GM18867 (cell line): ENCODE data around the gene DPP10.

ENCODE experiments used
- ATAC-seq: cut with Tn5 transposase; IDR thresholded peaks from one replicate; pipeline ENCODE4 v1.9.1; 2021; ENCODE audit warnings: mild to moderate bottlenecking, moderate library complexity; ENCODE audit not compliant: unreplicated experiment

Gene DPP10

DNA sequence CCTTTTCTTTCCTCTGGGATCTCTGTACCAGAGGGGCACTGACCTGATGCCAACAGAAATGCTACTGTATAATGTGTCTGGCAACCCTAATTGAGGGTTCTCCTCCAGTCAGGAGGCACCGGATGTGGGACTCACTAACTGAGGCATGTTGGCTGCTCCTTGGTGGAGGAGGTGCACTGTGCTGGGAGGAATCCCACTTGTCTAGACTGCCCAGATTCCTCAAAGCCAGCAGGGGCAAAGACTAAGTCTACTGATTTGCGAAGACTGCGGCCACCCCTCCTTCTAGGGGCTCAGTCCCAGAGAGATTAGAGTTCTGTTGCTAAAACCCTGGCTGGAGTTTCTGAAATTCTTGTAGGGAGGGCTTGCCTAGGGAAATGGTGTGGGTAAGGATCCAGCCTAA, 1192.1 kb downstream of the DPP10 start:
- no peak for ATAC-seq

- no peak for ATAC-seq
These were observed 1193.0 kb downstream of the DPP10 start for GRCh38 chr2:115635430-115635829.

- ATAC-seq: no peak
These were observed 1207.3 kb downstream of the DPP10 start for GRCh38 chr2:115649731-115650130.

DNA sequence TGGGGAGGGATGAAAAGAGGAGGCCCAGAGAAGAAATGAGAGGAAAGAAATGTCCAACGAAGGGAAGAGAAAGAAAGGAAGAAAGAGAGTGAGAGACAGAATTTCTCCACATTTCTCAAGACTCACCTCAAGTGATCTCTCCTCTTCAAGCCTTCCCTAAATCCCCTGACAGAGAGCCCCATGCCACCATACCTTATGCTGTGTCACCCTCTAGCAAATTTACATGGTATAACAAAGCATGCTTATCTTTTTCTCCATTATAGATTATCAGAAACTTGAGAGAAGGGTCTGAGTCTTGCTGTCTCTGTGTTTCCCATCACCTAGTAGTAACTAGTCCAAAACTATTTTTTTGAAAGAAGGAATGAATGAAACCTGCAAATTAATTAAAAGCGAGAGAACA, 1208.4 kb downstream of the DPP10 start:
- no peak for ATAC-seq

GRCh38 chr2:115652652-115653051, 1210.2 kb downstream of the DPP10 start:
- ATAC-seq: no peak

DNA sequence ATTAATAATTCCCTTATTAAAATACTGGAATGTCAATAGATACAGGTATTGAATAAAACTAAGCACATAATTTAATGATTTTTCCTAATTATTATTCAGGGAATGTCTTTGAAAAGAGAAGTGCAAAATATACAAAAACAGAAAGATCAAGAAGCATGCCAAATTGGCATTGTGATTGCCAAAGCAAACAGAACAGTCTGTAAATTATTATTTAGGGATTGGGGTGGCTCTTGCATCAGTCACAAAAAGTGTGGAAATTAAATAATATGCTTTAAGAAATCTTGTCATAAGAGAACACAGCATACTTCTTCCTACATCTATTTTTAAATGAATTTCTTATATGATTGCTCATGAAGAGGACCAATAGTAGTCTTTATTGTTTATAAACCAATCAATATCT, 1211.9 kb downstream of the DPP10 start:
- no peak for ATAC-seq

DNA sequence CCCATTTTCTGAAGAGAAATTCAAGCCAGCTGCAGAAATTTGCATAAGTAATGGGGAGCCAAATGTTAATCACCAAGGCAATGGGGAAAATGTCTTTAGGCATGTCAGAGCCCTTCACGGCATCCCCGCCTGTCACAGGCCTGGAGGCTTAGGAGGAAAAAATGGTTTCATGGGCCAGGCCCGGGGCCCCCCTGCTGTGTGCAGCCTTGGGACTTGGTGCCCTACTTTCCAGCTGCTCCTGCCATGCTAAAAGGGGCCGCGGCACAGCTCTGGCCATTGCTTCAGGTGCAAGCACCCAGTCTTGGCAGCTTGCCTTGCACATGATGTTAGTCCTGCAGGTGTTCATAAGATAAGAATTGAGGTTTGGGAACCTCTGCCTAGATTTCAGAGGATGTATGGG, 1235.7 kb downstream of the DPP10 start:
- ATAC-seq: no peak

GRCh38 chr2:115684345-115684744, 1241.9 kb downstream of the DPP10 start:
- ATAC-seq: no peak

GRCh38 chr2:115691409-115691808, 1249.0 kb downstream of the DPP10 start:
- no peak for ATAC-seq

DNA sequence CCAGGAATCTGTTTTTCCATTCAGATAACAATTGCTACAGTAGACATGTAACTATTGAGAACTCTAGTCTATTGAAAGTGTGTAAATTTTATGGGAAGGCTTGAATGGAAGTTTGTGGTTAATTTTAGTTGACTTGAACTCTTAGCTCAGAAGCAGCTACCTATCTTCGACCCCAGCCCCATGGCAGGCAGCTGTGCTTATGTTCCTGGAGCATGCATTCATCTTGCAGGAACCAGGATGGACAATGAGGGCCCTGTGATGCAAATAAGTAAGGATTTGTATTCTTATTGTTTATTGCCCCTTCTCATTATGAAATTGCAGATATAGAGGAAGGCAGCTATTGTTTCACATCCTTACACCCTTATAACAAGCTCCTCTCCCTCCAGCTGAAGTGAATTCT, 1252.2 kb downstream of the DPP10 start:
- ATAC-seq: no peak

DNA sequence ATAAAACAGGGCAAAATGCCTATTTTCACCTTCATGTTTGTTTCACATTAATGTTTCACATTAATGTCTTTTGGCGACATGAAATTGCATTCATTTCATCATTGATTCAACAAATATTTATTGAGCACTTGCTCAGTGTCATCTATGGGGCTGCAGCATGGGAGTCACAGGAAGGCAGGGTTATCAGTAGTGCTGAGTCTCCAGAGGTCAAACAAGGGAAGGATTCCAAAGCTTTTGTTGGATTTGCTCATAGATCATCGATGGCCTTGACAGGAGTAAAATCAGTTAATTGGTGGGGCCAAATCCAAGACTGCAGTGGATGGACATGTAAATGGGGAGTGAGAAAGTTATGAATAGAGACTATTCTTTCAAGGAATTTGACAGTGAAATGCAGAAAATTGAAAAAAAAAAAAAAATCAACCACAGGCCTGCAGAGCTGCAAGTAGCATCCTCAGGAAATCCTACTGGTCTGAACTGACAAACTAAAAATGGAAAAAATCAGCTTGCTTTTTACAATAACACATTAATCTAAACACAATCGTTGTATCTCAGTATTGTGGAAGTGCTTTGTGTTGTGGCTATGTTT, 1290.8 kb downstream of the DPP10 start:
- ATAC-seq: no peak

- ATAC-seq: no peak
These were observed 1295.7 kb downstream of the DPP10 start for GRCh38 chr2:115738111-115738510.

GRCh38 chr2:115739574-115739973, 1297.1 kb downstream of the DPP10 start:
- no peak for ATAC-seq

- ATAC-seq: no peak
These were observed 1303.7 kb downstream of the DPP10 start for GRCh38 chr2:115746151-115746550.

DNA sequence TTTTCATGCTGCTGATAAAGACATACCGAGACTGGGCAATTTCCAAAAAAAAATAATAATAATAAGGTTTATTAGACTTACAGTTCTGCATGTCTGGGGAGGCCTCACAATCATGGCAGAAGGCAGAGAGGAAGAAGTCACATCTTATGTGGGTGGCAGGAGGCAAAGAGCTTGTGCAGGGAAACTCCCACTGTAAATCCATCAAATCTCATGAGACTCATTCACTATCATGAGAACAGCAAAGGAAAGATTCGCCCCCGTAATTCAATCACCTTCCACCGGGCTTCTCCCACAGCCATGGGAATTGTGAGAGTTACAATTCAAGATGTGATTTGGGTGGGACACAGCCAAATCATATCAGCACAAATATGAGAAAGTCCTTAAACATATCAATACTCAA, 1314.8 kb downstream of the DPP10 start:
- no peak for ATAC-seq

- ATAC-seq: no peak
These were observed 1321.2 kb downstream of the DPP10 start for GRCh38 chr2:115763601-115764000.

GRCh38 chr2:115771516-115771915, 1329.1 kb downstream of the DPP10 start:
- ATAC-seq: no peak

DNA sequence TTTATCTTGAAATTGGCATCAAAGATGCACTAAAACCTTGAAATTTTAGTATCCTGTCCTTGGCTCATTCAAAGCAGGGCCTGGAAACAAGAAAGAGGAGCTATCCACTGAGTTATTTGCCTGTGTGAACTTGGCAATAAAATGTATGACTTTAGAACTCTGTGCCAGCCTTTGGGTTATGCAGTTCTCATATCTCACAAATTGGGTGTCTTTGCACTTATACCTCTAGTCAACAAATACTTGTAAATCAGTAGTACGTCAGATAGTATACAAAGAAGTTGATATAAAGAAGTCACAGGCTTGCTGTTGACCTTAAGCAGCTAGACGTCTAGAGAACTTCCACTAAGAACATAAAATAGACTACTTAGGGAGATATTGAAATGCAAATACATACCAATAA, 1331.9 kb downstream of the DPP10 start:
- ATAC-seq: no peak

- no peak for ATAC-seq
These were observed 1336.7 kb downstream of the DPP10 start for GRCh38 chr2:115779085-115779632.

- no peak for ATAC-seq
These were observed 1339.8 kb downstream of the DPP10 start for GRCh38 chr2:115782286-115782685.

- ATAC-seq: no peak
These were observed 1353.6 kb downstream of the DPP10 start for GRCh38 chr2:115796078-115796477.

DNA sequence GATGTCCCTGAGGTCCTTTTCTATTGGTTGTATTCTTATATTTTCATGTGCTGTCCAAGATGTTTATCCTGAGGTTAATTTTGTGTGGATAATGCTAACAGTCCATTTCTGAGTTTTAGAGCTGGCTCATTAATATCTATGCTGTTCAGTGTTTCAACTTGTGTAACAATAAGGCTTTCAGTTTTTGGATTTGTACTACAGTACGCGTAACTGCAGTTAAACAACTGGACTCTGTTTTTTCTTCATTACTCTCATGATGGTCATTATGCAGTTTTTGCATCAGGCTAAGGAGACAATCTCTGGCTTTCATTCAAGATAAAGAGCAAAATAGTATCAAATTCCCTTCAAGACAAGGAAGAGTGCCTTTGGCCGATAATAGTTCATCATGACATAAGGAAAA, 1364.8 kb downstream of the DPP10 start:
- ATAC-seq: no peak

- no peak for ATAC-seq
These were observed 1383.5 kb downstream of the DPP10 start for GRCh38 chr2:115825912-115826311.
